CD14-positive monocyte (primary cell): ENCODE data around the gene VSTM4. TPM values are rescaled to one million over a fixed set of nuclear protein-coding genes. Genes with fewer than 3 reads are reported as not detected.

ENCODE experiments used
- DNase-seq, 3 donors: peaks; one replicate each; pipeline ENCODE4 v3.0.0-alpha.2; 2011 to 2022
- H2AFZ ChIP-seq: 2 replicates; pipeline ENCODE4 v1.6.0; 2012; ENCODE audit warnings: mild to moderate bottlenecking, low read depth, low read length, inconsistent platforms; ENCODE audit not compliant: insufficient read depth, poor library complexity, severe bottlenecking
- H3K27ac ChIP-seq, 2 donors: 1 replicate in 1 of 2; 2 replicates in 1 of 2; pipeline ENCODE4 v1.5.1; 2012 to 2013; ENCODE audit warnings: low read length in 2 of 2, control low read depth in 1 of 2, inconsistent platforms in 1 of 2, low read depth in 1 of 2, mild to moderate bottlenecking in 1 of 2
- H3K27me3 ChIP-seq, 2 donors: one replicate each; pipeline versions ENCODE4 v1.6.0 to v1.6.1; 2011 to 2013; ENCODE audit warnings: low read length in 2 of 2; ENCODE audit not compliant: control insufficient read depth in 2 of 2, insufficient read depth in 2 of 2
- H3K36me3 ChIP-seq, 2 donors: replicated peaks in 1 of 2; 1 replicate in 1 of 2; 2 replicates in 1 of 2; pipeline versions ENCODE4 v1.5.1 to v1.6.1; 2012 to 2013; ENCODE audit warnings: low read length in 2 of 2, control low read depth in 1 of 2, inconsistent platforms in 1 of 2, mild to moderate bottlenecking in 1 of 2; ENCODE audit not compliant: insufficient read depth in 2 of 2, control insufficient read depth in 1 of 2
- H3K4me1 ChIP-seq, 2 donors: 1 replicate in 1 of 2; 2 replicates in 1 of 2; pipeline versions ENCODE4 v1.5.1 to v1.6.1; 2012 to 2013; ENCODE audit warnings: low read length in 2 of 2, control low read depth in 1 of 2, inconsistent platforms in 1 of 2, mild to moderate bottlenecking in 1 of 2, moderate library complexity in 1 of 2; ENCODE audit not compliant: insufficient read depth in 2 of 2, control insufficient read depth in 1 of 2
- H3K4me2 ChIP-seq: replicated peaks from 2 replicates; pipeline ENCODE3; 2012; ENCODE audit warnings: low read length, moderate library complexity, mild to moderate bottlenecking; ENCODE audit not compliant: poor library complexity, severe bottlenecking; ENCODE audit errors: extremely low read depth
- H3K4me3 ChIP-seq, 3 experiments: fragments of 200-600 bp in 1 of 3; sonication (generic) in 1 of 3; replicated peaks in 1 of 3; 1 replicate in 2 of 3; 2 replicates in 1 of 3; pipeline ENCODE4 v1.5.1; 2011 to 2013; ENCODE audit warnings: low read length in 3 of 3, mild to moderate bottlenecking in 3 of 3, control low read depth in 2 of 3, low read depth in 2 of 3, inconsistent platforms in 1 of 3, moderate library complexity in 1 of 3
- H3K79me2 ChIP-seq: 2 replicates; pipeline ENCODE4 v1.6.0; 2012; ENCODE audit warnings: mild to moderate bottlenecking, control low read depth, inconsistent platforms, low read length, moderate library complexity; ENCODE audit not compliant: insufficient read depth
- H3K9ac ChIP-seq: 2 replicates; pipeline ENCODE4 v1.6.0; 2017; ENCODE audit warnings: low read length, mild to moderate bottlenecking; ENCODE audit not compliant: insufficient read depth, poor library complexity, severe bottlenecking
- H3K9me3 ChIP-seq, 2 donors: replicated peaks in 1 of 2; 1 replicate in 1 of 2; 2 replicates in 1 of 2; pipeline versions ENCODE4 v1.5.1 to v1.6.1; 2012 to 2013; ENCODE audit warnings: low read length in 2 of 2, control low read depth in 1 of 2; ENCODE audit not compliant: control insufficient read depth in 1 of 2, insufficient read depth in 1 of 2
- H4K20me1 ChIP-seq: 2 replicates; pipeline ENCODE4 v1.6.0; 2012; ENCODE audit warnings: mild to moderate bottlenecking, low read length, control low read depth, moderate library complexity; ENCODE audit not compliant: insufficient read depth
- H3K27ac Mint-ChIP-seq, 7 donors: one replicate each; pipeline ENCODE4 v1.8.0; 2020; ENCODE audit warnings: mild to moderate bottlenecking in 7 of 7, mixed read lengths in 7 of 7, moderate library complexity in 6 of 7, inconsistent platforms in 2 of 7
- H3K27me3 Mint-ChIP-seq, 3 donors: one replicate each; pipeline ENCODE4 v1.8.0; 2021 to 2022; ENCODE audit warnings: low read depth in 3 of 3, mild to moderate bottlenecking in 3 of 3, mixed read lengths in 3 of 3, moderate library complexity in 3 of 3, inconsistent platforms in 1 of 3
- H3K36me3 Mint-ChIP-seq, 2 donors: one replicate each; pipeline ENCODE4 v1.8.0; 2020; ENCODE audit warnings: mixed read lengths in 2 of 2, inconsistent platforms in 1 of 2, mild to moderate bottlenecking in 1 of 2
- H3K4me1 Mint-ChIP-seq: one replicate; pipeline ENCODE4 v1.8.0; 2020; ENCODE audit warnings: mild to moderate bottlenecking, mixed read lengths
- H3K4me3 Mint-ChIP-seq, 2 donors: one replicate each; pipeline ENCODE4 v1.8.0; 2020; ENCODE audit warnings: mild to moderate bottlenecking in 2 of 2, mixed read lengths in 2 of 2, moderate library complexity in 1 of 2
- H3K9me3 Mint-ChIP-seq, 7 donors: one replicate each; pipeline ENCODE4 v1.8.0; 2020 to 2022; ENCODE audit warnings: mixed read lengths in 7 of 7, mild to moderate bottlenecking in 6 of 7, moderate library complexity in 6 of 7, inconsistent platforms in 2 of 7
- WGBS: methylation state at CpG from one replicate; pipeline ENCODE4 v1.1.5; 2013; ENCODE audit warnings: missing lambda C conversion rate; ENCODE audit not compliant: insufficient coverage; 5-methylcytosine and 5-hydroxymethylcytosine counted together
- intact Hi-C, 2 donors: fragments of 100-400 bp; cut with micrococcal nuclease; formaldehyde crosslinking; loops; one replicate each; pipeline versions ENCODE4 v1.15.0 to v1.15.1; 2023
- polyA plus RNA-seq, 3 donors: library from polyadenylated mRNA; depleted of rRNA in 1 of 3; unstranded in 2 of 3; stranded (reverse) in 1 of 3; fragments of 300-500 nt in 2 of 3; fragments of >200 nt in 1 of 3; fragmentation: Illumina TruSeq in 2 of 3; gene quantifications; 1 replicate in 2 of 3; 2 replicates in 1 of 3; pipeline ENCODE4 v1.2.3, GENCODE V29; 2012 to 2021
- TF ChIP-seq, protein P1 (sequence below): fragments of 200-600 bp; IDR thresholded peaks from one replicate; pipeline ENCODE4 v1.8.0; 2022; ENCODE audit warnings: antibody characterized with exemption, mild to moderate bottlenecking

Gene VSTM4
- polyA plus RNA-seq, 3 donors: not detected

- no peak overlapping the region for H3K4me2 ChIP-seq
- 90% methylated on average over 2 of the region's 3 CpGs for WGBS
- DNase-seq: no peak
- Mint-ChIP-seq H3K9me3 (peaks cover 0 to 5% (median 3%) of the 10 kb centered on the region in 7 donors), H3K27me3 (peaks cover 0 to 6% (median 1%) of the 10 kb centered on the region in 3 donors), H3K27ac (no peak overlapping the region), H3K4me1 (no peaks in the 10 kb centered on the region), H3K36me3 (no peaks in the 10 kb centered on the region), H3K4me3 (no peak overlapping the region)
- H4K20me1 ChIP-seq: no peaks in the 10 kb centered on the region
- H3K79me2 ChIP-seq: no peaks in the 10 kb centered on the region
- no peak overlapping the region for H2AFZ ChIP-seq
- no peak overlapping the region for H3K27ac ChIP-seq
- no peaks in the 10 kb centered on the region for H3K36me3 ChIP-seq
- intact Hi-C loops: no loop called here
- no peak overlapping the region for H3K9ac ChIP-seq
- H3K4me1 ChIP-seq: no peaks in the 10 kb centered on the region
- TF ChIP-seq, protein P1, sequence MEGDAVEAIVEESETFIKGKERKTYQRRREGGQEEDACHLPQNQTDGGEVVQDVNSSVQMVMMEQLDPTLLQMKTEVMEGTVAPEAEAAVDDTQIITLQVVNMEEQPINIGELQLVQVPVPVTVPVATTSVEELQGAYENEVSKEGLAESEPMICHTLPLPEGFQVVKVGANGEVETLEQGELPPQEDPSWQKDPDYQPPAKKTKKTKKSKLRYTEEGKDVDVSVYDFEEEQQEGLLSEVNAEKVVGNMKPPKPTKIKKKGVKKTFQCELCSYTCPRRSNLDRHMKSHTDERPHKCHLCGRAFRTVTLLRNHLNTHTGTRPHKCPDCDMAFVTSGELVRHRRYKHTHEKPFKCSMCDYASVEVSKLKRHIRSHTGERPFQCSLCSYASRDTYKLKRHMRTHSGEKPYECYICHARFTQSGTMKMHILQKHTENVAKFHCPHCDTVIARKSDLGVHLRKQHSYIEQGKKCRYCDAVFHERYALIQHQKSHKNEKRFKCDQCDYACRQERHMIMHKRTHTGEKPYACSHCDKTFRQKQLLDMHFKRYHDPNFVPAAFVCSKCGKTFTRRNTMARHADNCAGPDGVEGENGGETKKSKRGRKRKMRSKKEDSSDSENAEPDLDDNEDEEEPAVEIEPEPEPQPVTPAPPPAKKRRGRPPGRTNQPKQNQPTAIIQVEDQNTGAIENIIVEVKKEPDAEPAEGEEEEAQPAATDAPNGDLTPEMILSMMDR: no peak
- no peaks in the 10 kb centered on the region for H3K27me3 ChIP-seq
- peaks cover 0 to under 1% of the 10 kb centered on the region in 2 donors for H3K9me3 ChIP-seq
- H3K4me3 ChIP-seq: no peak overlapping the region
Measured at GRCh38 chr10:49050906-49051305, 64.4 kb downstream of the VSTM4 start.

GRCh38 chr10:49050366-49050765 lies 65.0 kb downstream of the VSTM4 start:
- H2AFZ ChIP-seq: no peak overlapping the region
- peaks cover 0 to 6% (median 1%) of the 10 kb centered on the region in 3 donors for H3K27me3 Mint-ChIP-seq
- H3K4me1 ChIP-seq: no peaks in the 10 kb centered on the region
- TF ChIP-seq, protein P1: no peak
- H3K36me3 Mint-ChIP-seq: no peaks in the 10 kb centered on the region
- H3K4me1 Mint-ChIP-seq: no peaks in the 10 kb centered on the region
- H3K9ac ChIP-seq: no peak overlapping the region
- no peaks in the 10 kb centered on the region for H3K79me2 ChIP-seq
- no peak overlapping the region for H3K4me3 ChIP-seq
- no CpG with 5 or more reads among the region's 2 CpGs for WGBS
- H3K9me3 ChIP-seq: peaks cover 0 to 5% of the 10 kb centered on the region in 2 donors
- no peaks in the 10 kb centered on the region for H4K20me1 ChIP-seq
- no peak overlapping the region for H3K27ac Mint-ChIP-seq
- H3K4me2 ChIP-seq: no peak overlapping the region
- no peaks in the 10 kb centered on the region for H3K27me3 ChIP-seq
- H3K4me3 Mint-ChIP-seq: no peak overlapping the region
- no peak for DNase-seq
- intact Hi-C loops: no loop called here
- no peaks in the 10 kb centered on the region for H3K36me3 ChIP-seq
- no peak overlapping the region for H3K27ac ChIP-seq
- H3K9me3 Mint-ChIP-seq: peaks cover 2 to 10% (median 7%) of the 10 kb centered on the region in 7 donors
